Neural cell (in vitro differentiated cells): ENCODE data around the gene IL1RL2.

Source experiments
- CTCF ChIP-seq: fragments of 450-650 bp; IDR thresholded peaks from 2 replicates; pipeline ENCODE4 v1.5.1; 2014; ENCODE audit warnings: antibody characterized with exemption, mild to moderate bottlenecking, moderate library complexity; ENCODE audit not compliant: poor library complexity, severe bottlenecking
- EP300 ChIP-seq: fragments of 450-650 bp; conservative IDR thresholded peaks from 2 replicates; pipeline ENCODE4 v1.6.1; 2014; ENCODE audit warnings: antibody characterized with exemption, mild to moderate bottlenecking, moderate library complexity; ENCODE audit not compliant: poor library complexity, severe bottlenecking
- EZH2 ChIP-seq: fragments of 200-600, 300-800 bp; shearing (Covaris generic), sonication (generic); IDR thresholded peaks from 2 replicates; pipeline ENCODE4 v1.6.1; 2014; ENCODE audit warnings: antibody characterized with exemption, low read length, borderline replicate concordance, mild to moderate bottlenecking; ENCODE audit not compliant: insufficient read depth, poor library complexity, severe bottlenecking
- MXI1 ChIP-seq: fragments of 450-650 bp; conservative IDR thresholded peaks from 2 replicates; pipeline ENCODE4 v1.6.1; 2014; ENCODE audit warnings: antibody characterized with exemption, mild to moderate bottlenecking; ENCODE audit not compliant: poor library complexity, severe bottlenecking
- POLR2AphosphoS5 ChIP-seq: IDR thresholded peaks from 2 replicates; pipeline ENCODE4 v1.6.1; 2012
- RAD21 ChIP-seq: fragments of 450-650 bp; conservative IDR thresholded peaks from 2 replicates; pipeline ENCODE4 v1.6.1; 2014; ENCODE audit warnings: antibody characterized with exemption, mild to moderate bottlenecking, moderate library complexity
- SMC3 ChIP-seq: fragments of 450-650 bp; conservative IDR thresholded peaks from 2 replicates; pipeline ENCODE4 v1.6.1; 2014; ENCODE audit warnings: antibody characterized with exemption, mild to moderate bottlenecking, moderate library complexity; ENCODE audit not compliant: poor library complexity
- TAF1 ChIP-seq: IDR thresholded peaks from 2 replicates; pipeline ENCODE4 v1.6.1; 2012; ENCODE audit warnings: low read depth

- TF ChIP-seq SMC3 (no peak), POLR2AphosphoS5 (no peak), TAF1 (no peak), CTCF (no peak), EZH2 (no peak), EP300 (no peak), RAD21 (no peak), MXI1 (no peak)
Observed at GRCh38 chr2:102250278-102250821, 63.5 kb downstream of the IL1RL2 start.
